NCI-H2107 (cell line): ENCODE data around the gene SYTL4.

Source experiments
- DNase-seq: peaks from one replicate; lab custom pipeline; 2025; lab: John Stamatoyannopoulos, UW

Gene SYTL4

GRCh38 chrX:100648458-100649417, 83.2 kb downstream of the SYTL4 start:
- no peak for DNase-seq

- DNase-seq, result no peak
These were observed 84.2 kb downstream of the SYTL4 start for GRCh38 chrX:100647739-100648138.

DNA sequence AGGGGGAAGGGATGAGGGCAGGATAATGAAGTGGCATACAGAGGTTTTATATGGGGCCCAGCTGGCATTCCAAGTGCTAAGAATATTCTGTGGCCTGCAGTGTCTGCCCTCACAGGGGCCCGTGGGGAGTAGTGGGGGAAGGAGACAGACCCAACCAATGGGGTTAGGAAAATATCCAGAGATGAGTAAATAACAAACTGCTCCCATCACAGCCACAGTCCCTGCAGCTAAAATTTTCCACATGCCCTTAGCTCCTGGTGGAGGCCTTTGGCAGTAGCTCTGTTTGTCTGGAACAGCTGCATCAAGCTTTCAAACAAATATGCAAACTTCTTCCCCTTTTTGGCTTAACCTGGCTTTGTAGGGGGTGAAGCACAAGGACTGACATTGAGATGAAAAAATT, 84.8 kb downstream of the SYTL4 start:
- DNase-seq, result no peak

GRCh38 chrX:100645106-100645505, 86.8 kb downstream of the SYTL4 start:
- no peak for DNase-seq

- no peak for DNase-seq
These were observed 87.7 kb downstream of the SYTL4 start, which contains the start of gene SRPX2 for GRCh38 chrX:100643956-100644860. TSS of gene SRPX2 (plus strand) at chrX:100644199. CDS start at chrX:100646323, 2,124 bp downstream.

GRCh38 chrX:100643212-100643611, 88.7 kb downstream of the SYTL4 start:
- no peak for DNase-seq

- DNase-seq, result no peak
These were observed 89.6 kb downstream of the SYTL4 start for GRCh38 chrX:100642290-100642689.

GRCh38 chrX:100636321-100636991, 95.5 kb downstream of the SYTL4 start, which contains the start of gene TSPAN6:
TSS of gene TSPAN6 (minus strand) at chrX:100636806. CDS start at chrX:100636694, 112 bp downstream.
- DNase-seq, result peak; percentile 79

DNA sequence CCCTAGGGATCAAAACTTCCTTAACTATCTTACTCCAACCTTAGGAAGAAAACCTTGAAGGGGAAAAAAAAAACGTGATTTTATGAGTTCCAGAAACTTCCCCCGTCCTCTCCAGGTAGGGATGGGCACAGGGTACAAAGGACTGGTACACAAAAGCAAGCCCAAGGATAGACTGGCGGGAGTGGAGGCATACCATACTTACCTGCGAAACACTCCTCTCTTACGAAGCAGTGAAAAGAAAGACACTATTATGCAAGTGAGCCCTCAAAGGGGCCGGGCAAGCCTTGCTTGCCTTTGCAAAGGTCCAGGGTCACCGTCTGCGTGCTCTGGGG, 96.0 kb downstream of the SYTL4 start:
- no peak for DNase-seq

- no peak for DNase-seq
These were observed 96.9 kb downstream of the SYTL4 start for GRCh38 chrX:100635040-100635439.

DNA sequence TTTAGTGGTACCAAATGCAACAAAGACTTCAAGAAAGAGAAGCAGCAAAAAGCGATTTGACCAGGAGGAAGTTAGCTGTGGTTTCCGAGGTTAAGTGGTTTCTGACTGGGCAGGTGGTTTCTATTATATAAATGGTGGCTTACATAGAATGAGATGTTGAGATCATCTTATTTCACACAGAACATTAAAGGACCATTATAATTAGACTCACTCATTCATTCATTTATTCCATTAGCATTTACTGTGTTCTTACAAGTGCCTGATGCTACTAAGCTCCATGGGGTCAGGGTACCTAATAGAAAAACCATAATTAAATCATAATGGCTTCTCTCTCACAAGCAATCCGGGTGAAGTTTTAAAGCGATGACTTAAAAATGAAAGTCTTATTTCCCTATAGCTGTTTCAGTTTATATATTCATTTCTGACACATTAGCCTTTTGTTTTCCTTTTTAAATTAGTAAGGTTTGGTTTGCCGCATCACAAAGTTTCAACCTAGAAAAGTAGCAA, 105.9 kb downstream of the SYTL4 start:
- no peak for DNase-seq
